PFSK-1 (cell line): ENCODE results near the gene SAMHD1.

Source experiments
- FOXP2 ChIP-seq: optimal IDR thresholded peaks from 2 replicates; pipeline ENCODE3; 2011; ENCODE audit warnings: borderline replicate concordance, control low read depth, inconsistent platforms; ENCODE audit not compliant: insufficient read depth; ENCODE audit errors: extremely low read length, extremely low read depth
- POLR2AphosphoS5 ChIP-seq: IDR thresholded peaks from 2 replicates; pipeline ENCODE4 v1.6.1; 2012; ENCODE audit warnings: low read depth, mild to moderate bottlenecking, control low read depth, low read length, moderate library complexity
- REST ChIP-seq, 2 experiments: IDR thresholded peaks; 2 replicates each; pipeline versions ENCODE4 v1.6.1 to v1.8.0; 2011 to 2012; ENCODE audit warnings: low read depth in 2 of 2, low read length in 2 of 2, control low read depth in 1 of 2, inconsistent platforms in 1 of 2, mild to moderate bottlenecking in 1 of 2, moderate library complexity in 1 of 2; ENCODE audit not compliant: insufficient read depth in 1 of 2
- SIN3A ChIP-seq: IDR thresholded peaks from 2 replicates; pipeline ENCODE4 v1.6.1; 2012; ENCODE audit warnings: mild to moderate bottlenecking, low read length, moderate library complexity, borderline replicate concordance; ENCODE audit not compliant: insufficient read depth
- TAF1 ChIP-seq: IDR thresholded peaks from 2 replicates; pipeline ENCODE4 v1.6.1; 2012; ENCODE audit warnings: low read length, control low read depth, borderline replicate concordance; ENCODE audit not compliant: insufficient read depth

The SAMHD1 gene

GRCh38 chr20:36956016-36956415, 4.5 kb upstream of the SAMHD1 start:
- TF ChIP-seq TAF1 (no peak), FOXP2 (no peak), SIN3A (no peak), REST (IDR thresholded peaks at IDR 0.05; ENCODE audit: insufficient read depth in 1 of 2, low read depth in 2 of 2, low read length in 2 of 2) (no peak), POLR2AphosphoS5 (no peak)

DNA sequence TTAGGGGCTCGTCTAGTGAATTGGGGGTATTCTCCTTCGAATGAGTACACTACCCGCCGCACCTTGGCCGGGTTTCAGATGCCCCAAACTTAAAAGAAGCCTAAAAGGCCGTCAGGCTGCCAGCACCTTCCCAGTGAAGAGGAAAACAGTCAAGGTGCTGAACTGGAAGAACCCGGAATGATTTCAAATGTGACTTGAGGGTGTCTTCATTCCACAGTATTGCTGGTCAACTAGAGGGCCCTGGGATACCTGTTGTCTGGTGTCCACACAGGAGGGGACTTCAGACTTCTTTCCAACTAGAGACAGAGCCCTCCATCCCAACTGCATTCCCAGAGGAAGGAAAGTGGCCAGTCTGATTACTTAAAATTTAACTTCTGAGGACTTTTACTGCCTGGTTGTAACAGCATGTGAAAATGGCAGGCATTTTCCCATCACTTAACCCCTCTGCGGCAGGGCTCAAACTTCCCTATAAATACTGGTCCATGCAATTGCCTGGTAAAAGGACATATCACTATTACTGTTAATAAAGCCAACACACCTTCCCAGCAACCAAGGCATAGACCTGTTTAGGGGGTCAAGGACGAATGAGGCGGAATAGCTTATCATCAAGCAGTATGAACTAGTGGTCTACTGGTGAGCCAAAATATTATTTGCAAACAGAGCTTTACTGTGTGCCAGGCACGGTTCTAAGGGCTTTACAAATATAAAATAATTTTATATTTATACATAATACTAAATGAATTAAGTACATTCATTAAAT, 651 bp upstream of the SAMHD1 start:
- no peak for TF ChIP-seq TAF1
- no peak for TF ChIP-seq POLR2AphosphoS5
- no peak for TF ChIP-seq SIN3A
- no peak for TF ChIP-seq FOXP2
- TF ChIP-seq REST (IDR thresholded peaks at IDR 0.05; ENCODE audit: insufficient read depth in 1 of 2, low read depth in 2 of 2, low read length in 2 of 2): no peak

- TF ChIP-seq REST (IDR thresholded peaks at IDR 0.05; ENCODE audit: insufficient read depth in 1 of 2, low read depth in 2 of 2, low read length in 2 of 2) (no peak), SIN3A (no peak), TAF1 (no peak), POLR2AphosphoS5 (no peak), FOXP2 (no peak)
Measured at GRCh38 chr20:36950414-36951197, 902 bp downstream of the SAMHD1 start.

- TF ChIP-seq SIN3A: no peak
- TF ChIP-seq TAF1: no peak
- no peak for TF ChIP-seq REST (IDR thresholded peaks at IDR 0.05; ENCODE audit: insufficient read depth in 1 of 2, low read depth in 2 of 2, low read length in 2 of 2)
- TF ChIP-seq POLR2AphosphoS5: no peak
- TF ChIP-seq FOXP2: no peak
Measured at GRCh38 chr20:36941401-36941835, 10.1 kb downstream of the SAMHD1 start.
